Activated CD4-positive, alpha-beta T cell treated with anti-CD3 and anti-CD28 coated beads, Interleukin-2, amount 50 U/mL, for 48 hours (primary cell): ENCODE data around the gene UBE2H.

Experiments used
- DNase-seq, 2 experiments: peaks; one replicate each; pipeline ENCODE4 v3.0.0-alpha.2; 2020

Gene UBE2H

GRCh38 chr7:129950191-129950932 is 2.4 kb downstream of the UBE2H start:
- DNase-seq, result no peak

DNA sequence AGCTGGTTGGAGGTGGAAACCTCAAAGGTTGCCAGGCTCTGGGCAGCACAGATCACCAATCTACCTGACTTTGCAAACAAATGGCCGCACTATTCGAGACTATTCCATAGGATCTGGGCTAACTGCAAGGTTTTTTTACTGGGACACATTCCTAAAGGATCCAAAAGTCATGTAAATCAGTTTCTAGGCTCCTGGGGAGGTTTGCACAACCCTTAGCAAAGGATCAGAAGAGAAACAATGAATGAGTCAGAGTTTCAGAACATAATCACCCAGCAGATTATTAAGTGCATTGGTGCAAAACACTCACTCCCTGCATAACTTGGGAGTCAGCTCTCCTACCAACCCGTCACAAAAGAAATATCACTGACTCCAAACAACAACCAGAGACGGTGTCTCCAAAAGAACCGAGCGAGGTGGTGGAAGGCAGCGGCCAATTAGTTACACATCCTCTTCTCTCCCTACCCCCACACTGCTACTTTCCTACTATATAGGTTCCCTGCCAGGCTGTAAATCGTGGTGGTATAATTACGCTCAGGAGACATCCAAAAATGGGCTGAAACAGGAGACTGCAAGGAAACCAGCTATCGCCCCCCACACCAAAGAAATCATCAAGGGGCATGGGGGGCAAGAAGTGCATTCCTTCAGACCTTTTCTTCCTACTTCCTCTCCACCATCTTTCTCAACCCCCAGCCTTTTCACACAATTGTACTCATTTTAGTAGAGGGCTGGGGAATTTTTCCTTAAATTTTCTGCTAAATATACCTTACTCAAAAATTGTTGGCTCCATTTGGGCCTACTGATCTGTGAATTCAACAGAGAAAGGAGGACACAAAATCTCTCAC is 3.2 kb downstream of the UBE2H start:
- DNase-seq, result peak in 1 of 2 experiments; percentile 7

GRCh38 chr7:129948877-129949291 is 3.9 kb downstream of the UBE2H start:
- peak; percentile 70 to 78 for DNase-seq

DNA sequence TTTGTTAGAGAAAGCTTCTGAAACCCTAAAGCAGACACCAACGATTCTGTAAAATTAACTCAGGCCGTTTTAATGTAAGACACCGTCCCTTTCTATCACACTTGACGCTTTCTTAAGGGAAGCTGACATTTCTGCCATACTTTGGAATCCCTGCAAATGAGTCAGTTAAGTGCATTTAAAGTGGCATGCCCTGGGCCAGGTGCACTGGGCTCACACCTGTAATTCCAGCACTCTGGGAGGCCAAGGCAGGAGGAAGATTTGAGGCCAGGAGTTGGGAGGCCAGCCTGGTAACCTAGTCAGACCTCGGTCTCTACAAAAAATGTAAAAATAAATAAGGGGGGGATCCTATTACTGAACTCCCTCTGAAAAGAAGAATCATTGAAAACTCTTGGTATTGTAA is 4.4 kb downstream of the UBE2H start:
- no peak for DNase-seq

DNA sequence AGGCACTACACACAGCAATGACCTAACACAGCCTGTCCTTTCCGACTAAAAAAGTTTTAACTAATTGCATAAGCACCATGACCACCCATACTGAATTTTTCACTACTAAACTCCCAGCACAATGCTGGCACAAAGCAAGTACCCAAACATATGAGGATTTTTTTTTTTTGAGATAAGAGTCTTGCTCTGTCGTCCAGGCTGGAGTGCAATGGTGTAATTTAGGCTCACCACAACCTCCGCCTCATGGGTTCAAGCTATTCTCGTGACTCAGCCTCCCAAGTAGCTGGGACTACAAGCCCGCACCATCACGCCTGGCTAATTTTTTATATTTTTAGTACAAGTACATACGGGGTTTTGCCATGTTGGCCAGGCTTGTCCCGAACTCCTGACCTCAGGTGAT is 5.1 kb downstream of the UBE2H start:
- DNase-seq, result no peak

DNA sequence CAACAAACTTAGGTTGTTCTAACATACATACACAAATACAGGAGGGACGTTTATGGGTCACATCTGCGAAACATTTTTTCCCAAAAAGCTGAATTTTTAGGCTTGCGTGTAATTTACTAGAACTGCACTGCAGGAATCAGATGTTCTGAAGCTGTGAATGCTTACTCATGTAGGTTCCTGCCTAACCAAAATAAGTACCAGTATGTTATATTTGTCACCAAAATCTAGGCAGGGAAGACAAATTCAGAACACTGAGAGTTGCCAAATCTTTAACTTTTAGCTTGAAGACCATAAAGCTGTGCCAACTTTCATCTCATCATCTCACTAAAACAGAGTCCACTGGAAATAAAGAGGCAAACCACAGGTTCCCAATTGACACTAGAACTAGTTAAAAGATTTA is 5.7 kb downstream of the UBE2H start:
- no peak for DNase-seq

DNA sequence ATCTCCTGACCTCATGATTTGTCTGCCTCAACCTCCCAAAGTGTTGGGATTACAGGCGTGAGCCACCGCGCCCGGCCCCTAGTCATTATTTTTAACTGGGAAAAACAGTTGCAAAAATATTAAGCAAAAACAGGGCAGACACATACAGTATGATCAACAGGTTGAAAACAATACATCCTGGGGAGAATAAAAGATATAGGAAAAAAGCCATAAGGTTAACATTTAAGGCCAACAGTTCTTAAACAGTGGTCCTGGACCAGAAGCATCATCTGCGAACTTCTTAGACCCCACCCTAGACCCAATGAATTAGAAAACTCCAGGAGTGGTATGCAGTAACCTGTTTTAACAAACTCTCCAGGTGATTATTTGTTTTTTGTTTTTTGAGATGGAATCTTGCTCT is 6.5 kb downstream of the UBE2H start:
- no peak for DNase-seq

DNA sequence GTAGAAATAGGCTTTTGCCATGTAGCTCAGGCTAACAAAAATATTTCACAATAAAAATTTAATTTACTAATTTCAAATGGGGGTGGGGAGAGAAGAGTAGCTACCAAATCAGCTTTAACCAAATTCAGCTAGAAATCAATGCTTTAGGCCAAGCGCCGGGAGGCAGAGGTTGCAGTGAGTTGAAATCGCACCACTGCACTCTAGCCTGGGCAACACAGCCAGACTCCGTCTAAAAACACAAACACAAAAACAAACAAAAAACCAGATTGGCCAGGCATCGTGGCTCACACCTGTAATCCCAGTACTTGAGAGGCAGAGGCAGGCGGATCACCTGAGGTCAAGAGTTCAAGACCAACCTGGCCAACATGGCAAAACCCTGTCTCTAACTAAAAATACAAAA is 9.4 kb downstream of the UBE2H start:
- DNase-seq, result no peak

GRCh38 chr7:129940329-129940728 is 12.4 kb downstream of the UBE2H start:
- DNase-seq, result no peak

DNA sequence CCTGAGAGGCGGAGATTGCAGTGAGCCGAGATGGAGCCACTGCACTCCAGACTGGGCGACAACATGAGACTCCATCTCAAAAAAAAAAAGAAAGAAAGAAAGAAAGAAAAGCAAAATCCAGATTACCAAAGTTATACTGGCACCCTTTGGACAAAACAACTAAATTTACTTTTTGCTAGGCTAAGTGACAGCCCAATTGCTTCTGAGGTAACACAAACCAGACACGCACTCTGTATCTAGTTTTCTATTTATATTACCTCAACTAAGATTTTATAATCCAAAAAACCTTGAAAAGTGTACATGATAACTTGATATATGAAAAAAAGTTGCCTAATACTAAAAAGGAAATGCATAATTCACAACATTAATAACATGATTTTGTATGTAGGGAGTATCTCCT is 12.9 kb downstream of the UBE2H start:
- no peak for DNase-seq

DNA sequence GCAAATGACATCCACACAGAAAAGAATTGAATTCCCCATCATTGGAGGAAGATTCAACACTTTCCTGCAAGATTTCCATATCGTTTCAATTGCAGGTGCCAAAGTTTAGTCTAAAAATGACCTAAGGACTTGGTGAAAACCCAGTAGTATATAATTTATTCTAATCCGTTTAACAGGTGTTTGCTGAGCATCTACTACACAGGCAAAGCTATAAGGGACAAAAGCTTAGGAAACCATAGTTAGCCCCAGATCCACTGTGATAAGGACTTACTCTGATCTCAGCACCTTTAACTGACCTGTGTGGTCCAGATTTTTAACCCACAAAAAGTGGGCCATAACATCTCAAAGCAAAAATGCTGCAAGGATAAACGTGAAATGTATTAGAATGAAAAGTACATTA is 19.1 kb downstream of the UBE2H start:
- no peak for DNase-seq

DNA sequence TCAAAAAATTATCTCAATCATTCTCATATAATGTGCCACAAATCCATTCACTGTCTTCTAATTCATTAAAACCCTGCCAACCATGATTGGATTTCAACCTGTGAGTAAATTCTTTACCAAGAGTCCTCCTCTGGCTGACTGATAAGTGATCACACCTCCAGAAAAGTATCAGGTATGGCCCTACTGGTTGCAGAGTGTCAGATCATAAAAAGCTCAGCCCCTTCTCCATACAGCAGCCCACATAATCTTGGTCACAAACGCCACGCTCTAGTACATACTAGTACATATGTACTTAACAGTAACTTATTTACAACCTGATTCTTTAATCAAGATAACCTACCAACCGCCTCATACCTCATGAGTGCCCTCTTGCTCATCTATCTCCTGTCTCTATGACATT is 26.1 kb downstream of the UBE2H start:
- DNase-seq, result no peak

DNA sequence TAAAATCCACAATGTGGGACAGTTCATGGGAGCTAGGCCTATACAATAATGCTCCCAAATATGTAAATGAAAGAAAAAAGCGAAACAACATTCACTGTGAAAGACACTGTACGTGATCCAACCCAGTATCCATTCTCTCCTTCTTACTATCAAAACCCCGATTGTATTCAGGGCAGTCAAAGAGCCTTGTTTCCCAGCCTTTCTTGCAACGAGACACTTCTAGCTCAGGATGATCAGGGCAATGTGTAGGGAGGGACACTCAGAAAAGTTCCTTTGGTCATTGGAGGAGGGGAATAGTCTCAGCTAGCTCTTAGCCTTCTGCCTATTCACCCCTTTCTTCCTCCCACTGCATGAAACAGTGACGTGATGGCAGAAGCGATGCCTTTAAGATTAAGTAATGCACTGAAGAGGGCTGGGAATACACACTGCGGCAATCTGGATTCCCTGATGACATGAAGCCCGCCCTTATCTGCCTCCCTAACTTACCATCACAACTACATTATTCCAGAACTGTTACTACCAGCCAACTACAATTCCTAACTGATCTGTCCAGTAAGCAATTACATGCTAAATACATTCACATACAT is 27.3 kb downstream of the UBE2H start:
- no peak for DNase-seq

- DNase-seq, result no peak
These were observed 28.2 kb downstream of the UBE2H start for GRCh38 chr7:129924602-129925001.

DNA sequence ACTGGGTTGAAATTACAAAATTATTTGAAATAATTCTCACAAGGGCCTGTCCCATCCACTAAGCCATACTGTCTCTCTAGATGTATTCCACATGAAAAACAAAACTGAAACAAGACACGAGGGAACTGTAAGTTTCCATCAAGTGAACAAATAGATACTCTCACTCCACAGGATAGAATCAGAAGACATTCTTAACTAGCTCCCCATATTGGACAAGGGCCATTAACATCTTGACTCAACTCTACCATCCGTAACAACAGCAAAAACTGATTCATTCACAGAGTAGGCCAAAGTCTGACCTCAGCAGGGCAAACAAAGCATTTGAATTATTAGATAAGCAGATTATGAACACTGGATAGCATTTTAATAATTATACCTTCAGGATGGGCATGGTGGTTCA is 29.1 kb downstream of the UBE2H start:
- no peak for DNase-seq

GRCh38 chr7:129919492-129919891 is 33.3 kb downstream of the UBE2H start:
- no peak for DNase-seq

- no peak for DNase-seq
These were observed 33.8 kb downstream of the UBE2H start for GRCh38 chr7:129918922-129919321.

DNA sequence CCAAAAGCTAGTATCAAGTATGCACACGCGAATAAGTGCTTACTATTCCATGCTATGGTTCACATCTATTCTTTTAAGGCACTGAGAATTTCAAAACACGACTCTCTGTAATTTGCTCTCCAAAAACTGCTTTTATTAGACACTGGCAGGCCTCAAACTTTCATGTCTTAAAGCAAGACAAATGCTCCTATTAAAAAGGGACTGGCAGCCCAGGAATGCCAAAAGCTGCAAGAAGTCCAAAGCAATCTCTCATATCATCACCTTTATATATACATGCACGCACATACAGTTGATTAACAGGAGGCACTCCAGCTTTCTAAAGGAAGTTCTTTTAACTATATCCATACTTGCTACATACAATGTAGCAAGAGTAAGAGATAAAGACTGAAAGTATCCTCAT is 34.8 kb downstream of the UBE2H start:
- DNase-seq, result no peak

DNA sequence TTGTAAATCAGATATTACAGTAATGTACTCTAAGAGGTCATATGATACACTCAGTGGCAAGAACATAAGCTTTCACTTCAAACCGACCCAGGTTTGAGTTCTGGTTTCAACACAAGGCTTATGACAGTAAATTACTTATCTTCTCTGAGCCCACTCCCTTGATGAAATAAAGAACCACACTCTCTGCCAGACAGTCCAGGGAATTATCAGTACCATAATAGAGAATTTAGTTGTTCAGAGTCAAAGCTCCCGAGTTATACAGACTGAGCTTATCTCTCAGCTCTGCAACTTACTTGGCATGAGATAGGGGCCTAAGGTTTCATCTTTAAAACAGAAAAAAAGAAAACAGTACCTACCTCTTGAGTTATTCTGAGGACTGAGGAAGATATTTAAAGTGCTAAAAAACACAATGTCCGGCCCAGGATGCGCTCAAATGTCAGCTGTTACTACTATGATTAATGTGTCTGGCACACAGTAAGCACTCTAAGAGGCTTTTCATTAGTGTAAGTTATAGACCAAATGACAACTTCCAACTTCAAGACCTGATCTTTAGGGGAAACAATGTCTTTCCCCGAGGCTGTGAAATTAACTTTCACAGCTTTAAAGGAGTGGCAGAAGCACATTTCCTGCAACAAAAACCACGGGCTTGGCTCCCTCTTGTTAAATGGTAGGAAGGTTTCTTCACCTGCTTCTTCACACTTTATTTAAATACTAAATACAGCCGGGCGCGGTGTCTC is 38.1 kb downstream of the UBE2H start:
- no peak for DNase-seq

- DNase-seq, result no peak
These were observed 39.3 kb downstream of the UBE2H start for GRCh38 chr7:129913428-129913827.

GRCh38 chr7:129911790-129912189 is 41.0 kb downstream of the UBE2H start:
- no peak for DNase-seq

- no peak for DNase-seq
These were observed 43.1 kb downstream of the UBE2H start for GRCh38 chr7:129909669-129910068.

- no peak for DNase-seq
These were observed 44.6 kb downstream of the UBE2H start for GRCh38 chr7:129908181-129908580.
